CD14-positive monocyte (primary cell): ENCODE results near the gene ANXA10. TPM values are rescaled to one million over a fixed set of nuclear protein-coding genes. Genes with fewer than 3 reads are reported as not detected.

Experiments
- DNase-seq, 3 donors: peaks; one replicate each; pipeline ENCODE4 v3.0.0-alpha.2; 2011 to 2022
- H2AFZ ChIP-seq: 2 replicates; pipeline ENCODE4 v1.6.0; 2012; ENCODE audit warnings: mild to moderate bottlenecking, low read depth, low read length, inconsistent platforms; ENCODE audit not compliant: insufficient read depth, poor library complexity, severe bottlenecking
- H3K27ac ChIP-seq, 2 donors: 1 replicate in 1 of 2; 2 replicates in 1 of 2; pipeline ENCODE4 v1.5.1; 2012 to 2013; ENCODE audit warnings: low read length in 2 of 2, control low read depth in 1 of 2, inconsistent platforms in 1 of 2, low read depth in 1 of 2, mild to moderate bottlenecking in 1 of 2
- H3K27me3 ChIP-seq, 2 donors: one replicate each; pipeline versions ENCODE4 v1.6.0 to v1.6.1; 2011 to 2013; ENCODE audit warnings: low read length in 2 of 2; ENCODE audit not compliant: control insufficient read depth in 2 of 2, insufficient read depth in 2 of 2
- H3K36me3 ChIP-seq, 2 donors: replicated peaks in 1 of 2; 1 replicate in 1 of 2; 2 replicates in 1 of 2; pipeline versions ENCODE4 v1.5.1 to v1.6.1; 2012 to 2013; ENCODE audit warnings: low read length in 2 of 2, control low read depth in 1 of 2, inconsistent platforms in 1 of 2, mild to moderate bottlenecking in 1 of 2; ENCODE audit not compliant: insufficient read depth in 2 of 2, control insufficient read depth in 1 of 2
- H3K4me1 ChIP-seq, 2 donors: 1 replicate in 1 of 2; 2 replicates in 1 of 2; pipeline versions ENCODE4 v1.5.1 to v1.6.1; 2012 to 2013; ENCODE audit warnings: low read length in 2 of 2, control low read depth in 1 of 2, inconsistent platforms in 1 of 2, mild to moderate bottlenecking in 1 of 2, moderate library complexity in 1 of 2; ENCODE audit not compliant: insufficient read depth in 2 of 2, control insufficient read depth in 1 of 2
- H3K4me2 ChIP-seq: replicated peaks from 2 replicates; pipeline ENCODE3; 2012; ENCODE audit warnings: low read length, moderate library complexity, mild to moderate bottlenecking; ENCODE audit not compliant: poor library complexity, severe bottlenecking; ENCODE audit errors: extremely low read depth
- H3K4me3 ChIP-seq, 3 experiments: fragments of 200-600 bp in 1 of 3; sonication (generic) in 1 of 3; replicated peaks in 1 of 3; 1 replicate in 2 of 3; 2 replicates in 1 of 3; pipeline ENCODE4 v1.5.1; 2011 to 2013; ENCODE audit warnings: low read length in 3 of 3, mild to moderate bottlenecking in 3 of 3, control low read depth in 2 of 3, low read depth in 2 of 3, inconsistent platforms in 1 of 3, moderate library complexity in 1 of 3
- H3K79me2 ChIP-seq: 2 replicates; pipeline ENCODE4 v1.6.0; 2012; ENCODE audit warnings: mild to moderate bottlenecking, control low read depth, inconsistent platforms, low read length, moderate library complexity; ENCODE audit not compliant: insufficient read depth
- H3K9ac ChIP-seq: 2 replicates; pipeline ENCODE4 v1.6.0; 2017; ENCODE audit warnings: low read length, mild to moderate bottlenecking; ENCODE audit not compliant: insufficient read depth, poor library complexity, severe bottlenecking
- H3K9me3 ChIP-seq, 2 donors: replicated peaks in 1 of 2; 1 replicate in 1 of 2; 2 replicates in 1 of 2; pipeline versions ENCODE4 v1.5.1 to v1.6.1; 2012 to 2013; ENCODE audit warnings: low read length in 2 of 2, control low read depth in 1 of 2; ENCODE audit not compliant: control insufficient read depth in 1 of 2, insufficient read depth in 1 of 2
- H4K20me1 ChIP-seq: 2 replicates; pipeline ENCODE4 v1.6.0; 2012; ENCODE audit warnings: mild to moderate bottlenecking, low read length, control low read depth, moderate library complexity; ENCODE audit not compliant: insufficient read depth
- H3K27ac Mint-ChIP-seq, 7 donors: one replicate each; pipeline ENCODE4 v1.8.0; 2020; ENCODE audit warnings: mild to moderate bottlenecking in 7 of 7, mixed read lengths in 7 of 7, moderate library complexity in 6 of 7, inconsistent platforms in 2 of 7
- H3K27me3 Mint-ChIP-seq, 3 donors: one replicate each; pipeline ENCODE4 v1.8.0; 2021 to 2022; ENCODE audit warnings: low read depth in 3 of 3, mild to moderate bottlenecking in 3 of 3, mixed read lengths in 3 of 3, moderate library complexity in 3 of 3, inconsistent platforms in 1 of 3
- H3K36me3 Mint-ChIP-seq, 2 donors: one replicate each; pipeline ENCODE4 v1.8.0; 2020; ENCODE audit warnings: mixed read lengths in 2 of 2, inconsistent platforms in 1 of 2, mild to moderate bottlenecking in 1 of 2
- H3K4me1 Mint-ChIP-seq: one replicate; pipeline ENCODE4 v1.8.0; 2020; ENCODE audit warnings: mild to moderate bottlenecking, mixed read lengths
- H3K4me3 Mint-ChIP-seq, 2 donors: one replicate each; pipeline ENCODE4 v1.8.0; 2020; ENCODE audit warnings: mild to moderate bottlenecking in 2 of 2, mixed read lengths in 2 of 2, moderate library complexity in 1 of 2
- H3K9me3 Mint-ChIP-seq, 7 donors: one replicate each; pipeline ENCODE4 v1.8.0; 2020 to 2022; ENCODE audit warnings: mixed read lengths in 7 of 7, mild to moderate bottlenecking in 6 of 7, moderate library complexity in 6 of 7, inconsistent platforms in 2 of 7
- WGBS: methylation state at CpG from one replicate; pipeline ENCODE4 v1.1.5; 2013; ENCODE audit warnings: missing lambda C conversion rate; ENCODE audit not compliant: insufficient coverage; 5-methylcytosine and 5-hydroxymethylcytosine counted together
- intact Hi-C, 2 donors: fragments of 100-400 bp; cut with micrococcal nuclease; formaldehyde crosslinking; loops; one replicate each; pipeline versions ENCODE4 v1.15.0 to v1.15.1; 2023
- polyA plus RNA-seq, 3 donors: library from polyadenylated mRNA; depleted of rRNA in 1 of 3; unstranded in 2 of 3; stranded (reverse) in 1 of 3; fragments of 300-500 nt in 2 of 3; fragments of >200 nt in 1 of 3; fragmentation: Illumina TruSeq in 2 of 3; gene quantifications; 1 replicate in 2 of 3; 2 replicates in 1 of 3; pipeline ENCODE4 v1.2.3, GENCODE V29; 2012 to 2021
- TF ChIP-seq, protein P1 (sequence below): fragments of 200-600 bp; IDR thresholded peaks from one replicate; pipeline ENCODE4 v1.8.0; 2022; ENCODE audit warnings: antibody characterized with exemption, mild to moderate bottlenecking

The ANXA10 gene
- polyA plus RNA-seq, 3 donors, result not detected

DNA sequence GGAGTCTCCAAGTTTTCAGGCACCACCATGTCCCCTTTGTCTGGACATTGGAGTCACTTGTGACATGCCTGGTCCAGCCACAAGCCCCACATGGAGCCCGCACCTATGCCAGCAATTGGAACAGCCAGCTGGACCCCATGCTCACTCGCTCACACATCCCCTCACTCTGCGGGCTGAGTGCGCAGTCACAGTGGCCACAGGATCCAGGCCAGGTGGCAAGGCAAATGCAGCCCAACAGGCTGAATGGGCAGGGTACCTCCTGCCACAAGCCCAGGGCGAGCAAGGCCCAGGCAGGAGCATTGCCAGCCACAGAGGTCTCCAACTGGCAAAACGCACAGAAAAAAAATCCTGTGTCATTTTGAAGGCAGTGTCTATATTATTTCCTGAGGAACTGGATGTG lies 82.0 kb downstream of the ANXA10 start:
- TF ChIP-seq, protein P1, sequence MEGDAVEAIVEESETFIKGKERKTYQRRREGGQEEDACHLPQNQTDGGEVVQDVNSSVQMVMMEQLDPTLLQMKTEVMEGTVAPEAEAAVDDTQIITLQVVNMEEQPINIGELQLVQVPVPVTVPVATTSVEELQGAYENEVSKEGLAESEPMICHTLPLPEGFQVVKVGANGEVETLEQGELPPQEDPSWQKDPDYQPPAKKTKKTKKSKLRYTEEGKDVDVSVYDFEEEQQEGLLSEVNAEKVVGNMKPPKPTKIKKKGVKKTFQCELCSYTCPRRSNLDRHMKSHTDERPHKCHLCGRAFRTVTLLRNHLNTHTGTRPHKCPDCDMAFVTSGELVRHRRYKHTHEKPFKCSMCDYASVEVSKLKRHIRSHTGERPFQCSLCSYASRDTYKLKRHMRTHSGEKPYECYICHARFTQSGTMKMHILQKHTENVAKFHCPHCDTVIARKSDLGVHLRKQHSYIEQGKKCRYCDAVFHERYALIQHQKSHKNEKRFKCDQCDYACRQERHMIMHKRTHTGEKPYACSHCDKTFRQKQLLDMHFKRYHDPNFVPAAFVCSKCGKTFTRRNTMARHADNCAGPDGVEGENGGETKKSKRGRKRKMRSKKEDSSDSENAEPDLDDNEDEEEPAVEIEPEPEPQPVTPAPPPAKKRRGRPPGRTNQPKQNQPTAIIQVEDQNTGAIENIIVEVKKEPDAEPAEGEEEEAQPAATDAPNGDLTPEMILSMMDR, result no peak
- H3K4me1 ChIP-seq, result peaks cover 10% of the 10 kb centered on the region in 2 donors
- H3K27ac ChIP-seq, result no peak overlapping the region
- H3K27me3 ChIP-seq, result no peaks in the 10 kb centered on the region
- H3K79me2 ChIP-seq, result no peaks in the 10 kb centered on the region
- Mint-ChIP-seq H3K4me1 (peaks cover 23% of the 10 kb centered on the region), H3K36me3 (peaks cover 0 to 2% of the 10 kb centered on the region in 2 donors), H3K27me3 (no peaks in the 10 kb centered on the region), H3K9me3 (peaks cover 0 to 4% (median 0%) of the 10 kb centered on the region in 7 donors), H3K4me3 (no peak overlapping the region), H3K27ac (no peak overlapping the region)
- H3K9me3 ChIP-seq, result peaks cover 0 to 3% of the 10 kb centered on the region in 2 donors
- no peak overlapping the region for H3K4me2 ChIP-seq
- no peak overlapping the region for H3K9ac ChIP-seq
- no peaks in the 10 kb centered on the region for H4K20me1 ChIP-seq
- no peak overlapping the region for H2AFZ ChIP-seq
- H3K36me3 ChIP-seq, result no peaks in the 10 kb centered on the region
- intact Hi-C loops, result no loop called here
- 67% methylated on average over 6 of the region's 6 CpGs for whole genome bisulfite sequencing
- H3K4me3 ChIP-seq, result no peak overlapping the region
- no peak for DNase-seq

DNA sequence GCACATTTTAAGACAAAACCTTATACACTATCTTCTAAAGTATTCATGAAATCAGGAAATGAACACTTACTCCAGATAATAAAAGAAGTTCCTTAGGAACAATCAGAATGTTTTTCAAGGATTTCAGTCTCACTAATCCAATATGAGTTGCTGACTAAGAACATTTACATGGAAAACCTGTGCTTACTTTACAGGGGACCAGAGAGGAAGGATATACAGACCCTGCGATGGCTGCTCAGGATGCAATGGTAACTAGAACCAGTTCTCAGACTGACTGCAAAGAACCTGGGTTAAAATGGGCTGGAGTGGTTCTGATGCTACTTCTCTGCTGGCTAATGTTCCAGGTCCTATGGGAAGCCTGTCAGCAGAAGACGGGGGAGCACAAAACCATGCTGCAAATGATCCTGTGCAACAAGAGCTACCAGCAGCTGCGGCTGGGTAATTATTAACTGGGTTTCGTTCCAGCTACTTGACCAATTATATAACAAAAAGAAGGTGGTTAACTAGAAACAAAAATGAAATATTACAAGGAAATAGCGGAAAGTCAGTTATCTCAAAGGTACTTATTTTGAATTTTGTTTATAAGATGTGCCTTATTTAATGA lies 85.3 kb downstream of the ANXA10 start:
- DNase-seq, result no peak
- Mint-ChIP-seq H3K4me3 (no peak overlapping the region), H3K4me1 (peaks cover 23% of the 10 kb centered on the region), H3K27me3 (no peaks in the 10 kb centered on the region), H3K27ac (no peak overlapping the region), H3K9me3 (peaks cover 0 to 8% (median 0%) of the 10 kb centered on the region in 7 donors), H3K36me3 (peaks cover 0 to 2% of the 10 kb centered on the region in 2 donors)
- Histone ChIP-seq H2AFZ (no peak overlapping the region), H3K9ac (no peak overlapping the region), H3K27me3 (no peaks in the 10 kb centered on the region), H4K20me1 (no peaks in the 10 kb centered on the region), H3K27ac (no peak overlapping the region), H3K36me3 (no peaks in the 10 kb centered on the region), H3K4me1 (peaks cover 10% of the 10 kb centered on the region in 2 donors), H3K4me2 (no peak overlapping the region), H3K9me3 (peaks cover 0 to 3% of the 10 kb centered on the region in 2 donors), H3K4me3 (no peak overlapping the region), H3K79me2 (no peaks in the 10 kb centered on the region)
- 75% methylated on average over 1 of the region's 5 CpGs for WGBS
- intact Hi-C loops, result no loop called here
- TF ChIP-seq, protein P1, result no peak
